Activated naive CD4-positive, alpha-beta T cell treated with anti-CD3 and anti-CD28 coated beads for 36 hours (primary cell): ENCODE measurements around the gene GRAMD1B. TPM values are rescaled to one million over a fixed set of nuclear protein-coding genes. Genes with fewer than 3 reads are reported as not detected.
A peak's percentile ranks its signal among the peaks of the same experiment; 100 is the strongest.

ENCODE experiments used
- CTCF ChIA-PET: fragments of 350-600 bp; sonication (Branson Sonifier 250); formaldehyde crosslinking; loops from one replicate; lab custom pipeline; 2021; ENCODE audit warnings: antibody characterized with exemption; lab: Charles Lee
- DNase-seq: peaks from one replicate; pipeline ENCODE4 v3.0.0-alpha.2; 2020
- H3K27ac Mint-ChIP-seq: one replicate; pipeline ENCODE4 v1.8.0; 2021; ENCODE audit warnings: mild to moderate bottlenecking, mixed read lengths
- H3K27me3 Mint-ChIP-seq: one replicate; pipeline ENCODE4 v1.8.0; 2021; ENCODE audit warnings: low read depth, mixed read lengths
- H3K36me3 Mint-ChIP-seq: one replicate; pipeline ENCODE4 v1.8.0; 2021; ENCODE audit warnings: low read depth, mixed read lengths
- H3K4me1 Mint-ChIP-seq: one replicate; pipeline ENCODE4 v1.8.0; 2021; ENCODE audit warnings: low read depth, mixed read lengths
- H3K4me3 Mint-ChIP-seq: one replicate; pipeline ENCODE4 v1.8.0; 2021; ENCODE audit warnings: mild to moderate bottlenecking, moderate library complexity, mixed read lengths
- H3K9me3 Mint-ChIP-seq: one replicate; pipeline ENCODE4 v1.8.0; 2021; ENCODE audit warnings: mixed read lengths
- intact Hi-C: fragments of 100-400 bp; cut with micrococcal nuclease; formaldehyde crosslinking; loops from one replicate; pipeline ENCODE4 v1.15.1; 2023
- total RNA-seq, 2 experiments: library from RNA; stranded (reverse); gene quantifications; one replicate each; pipeline ENCODE4 v1.2.3, GENCODE V29; 2021

GRAMD1B gene
- total RNA-seq, 2 experiments from 2014 or later: 43.7 to 47.2 TPM

DNA sequence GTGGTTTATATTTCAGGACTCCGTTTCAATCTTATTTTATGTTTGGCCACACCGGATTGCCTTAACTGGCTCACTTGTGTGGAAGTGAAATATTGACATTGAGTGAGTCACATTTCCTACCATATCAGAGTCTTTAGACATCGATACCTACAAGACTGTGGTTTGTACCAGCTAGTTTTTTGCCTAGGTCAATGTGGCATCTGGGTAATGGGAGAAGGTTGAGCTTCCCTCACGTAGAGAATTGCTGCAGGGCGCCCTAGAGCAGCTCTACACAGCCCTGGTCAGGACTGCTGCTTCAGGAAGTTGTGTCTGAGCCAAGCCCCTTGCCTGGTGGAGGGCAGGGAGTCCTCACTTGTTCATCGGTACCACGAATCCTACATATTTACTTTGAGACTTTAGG is 1.6 kb downstream of the GRAMD1B start:
- peak overlapping the region; percentile 92 for H3K4me3 Mint-ChIP-seq
- peaks cover 2% of the 10 kb centered on the region for H3K27me3 Mint-ChIP-seq
- intact Hi-C loops: loop anchor here (1.0 to 2.0 kb wide), 7 partner anchors 23 to 369 kb away; partner anchors contain the start of gene HSPA8
- peaks cover 35% of the 10 kb centered on the region for H3K36me3 Mint-ChIP-seq
- H3K4me1 Mint-ChIP-seq: peaks cover 38% of the 10 kb centered on the region
- CTCF ChIA-PET: interaction anchor here (0.7 to 2.7 kb wide), 7 partner anchors 13 to 129 kb away, joined by 3 to 15 read pairs (median 3); no protein-coding TSS in a partner anchor
- H3K9me3 Mint-ChIP-seq: peaks cover 3% of the 10 kb centered on the region
- H3K27ac Mint-ChIP-seq: peak overlapping the region; percentile 82
- peak; percentile 27 for DNase-seq

DNA sequence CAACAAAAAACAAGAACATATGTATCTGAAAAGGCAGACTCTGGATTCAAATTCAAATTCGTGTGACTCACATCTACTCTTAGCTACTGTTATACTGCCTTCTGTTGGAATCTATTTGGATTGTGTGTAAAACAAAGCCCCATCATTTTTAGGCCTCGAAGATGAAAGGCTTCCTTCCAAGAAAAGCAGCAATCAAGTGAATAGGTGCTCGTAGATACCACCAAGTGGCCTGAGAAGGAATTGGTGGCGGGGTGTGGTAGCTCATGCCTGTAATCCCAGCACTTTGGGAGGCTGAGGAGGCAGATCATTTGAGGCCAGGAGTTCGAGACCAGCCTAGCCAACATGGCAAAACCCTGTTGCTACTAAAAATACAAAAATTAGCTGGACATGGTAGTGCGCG is 4.2 kb downstream of the GRAMD1B start:
- Mint-ChIP-seq H3K27ac (no peak overlapping the region), H3K4me3 (no peak overlapping the region), H3K27me3 (no peaks in the 10 kb centered on the region), H3K4me1 (peaks cover 57% of the 10 kb centered on the region), H3K9me3 (peaks cover 3% of the 10 kb centered on the region), H3K36me3 (peaks cover 37% of the 10 kb centered on the region)
- CTCF ChIA-PET: interaction anchor here (0.8 to 4.0 kb wide), 14 partner anchors 15 to 187 kb away, joined by 3 to 32 read pairs (median 3); no protein-coding TSS in a partner anchor
- intact Hi-C loops: loop anchor here (1.0 kb wide), 1 partner anchor 133 kb away; no protein-coding TSS in a partner anchor
- DNase-seq: peak; percentile 60

DNA sequence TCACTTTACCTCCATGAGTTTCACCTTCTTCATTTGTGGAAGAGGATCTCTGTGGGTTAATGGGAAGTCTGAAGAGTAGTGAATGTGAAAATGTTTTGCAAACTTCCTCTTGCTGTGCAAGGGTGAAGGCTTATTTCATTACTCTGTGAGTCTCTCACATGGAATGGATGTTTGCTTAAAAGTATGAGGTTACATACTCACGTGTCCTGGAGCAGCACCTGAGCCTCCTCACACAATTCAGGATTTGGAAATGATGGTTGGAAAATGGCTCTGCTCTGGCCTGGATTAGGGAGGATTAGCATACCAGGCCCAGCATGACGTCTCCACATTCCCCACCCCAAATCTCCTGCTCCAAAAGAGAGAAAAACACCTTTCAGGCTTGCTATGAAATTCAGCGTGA is 4.8 kb downstream of the GRAMD1B start:
- H3K27me3 Mint-ChIP-seq: no peaks in the 10 kb centered on the region
- no peak overlapping the region for H3K4me3 Mint-ChIP-seq
- DNase-seq: no peak
- peaks cover 56% of the 10 kb centered on the region for H3K4me1 Mint-ChIP-seq
- H3K36me3 Mint-ChIP-seq: peaks cover 39% of the 10 kb centered on the region
- intact Hi-C loops: loop anchor here (1.0 kb wide), 1 partner anchor 134 kb away; no protein-coding TSS in a partner anchor
- CTCF ChIA-PET: interaction anchor here (0.8 to 4.0 kb wide), 14 partner anchors 14 to 188 kb away, joined by 3 to 32 read pairs (median 3); no protein-coding TSS in a partner anchor
- peaks cover 3% of the 10 kb centered on the region for H3K9me3 Mint-ChIP-seq
- no peak overlapping the region for H3K27ac Mint-ChIP-seq

DNA sequence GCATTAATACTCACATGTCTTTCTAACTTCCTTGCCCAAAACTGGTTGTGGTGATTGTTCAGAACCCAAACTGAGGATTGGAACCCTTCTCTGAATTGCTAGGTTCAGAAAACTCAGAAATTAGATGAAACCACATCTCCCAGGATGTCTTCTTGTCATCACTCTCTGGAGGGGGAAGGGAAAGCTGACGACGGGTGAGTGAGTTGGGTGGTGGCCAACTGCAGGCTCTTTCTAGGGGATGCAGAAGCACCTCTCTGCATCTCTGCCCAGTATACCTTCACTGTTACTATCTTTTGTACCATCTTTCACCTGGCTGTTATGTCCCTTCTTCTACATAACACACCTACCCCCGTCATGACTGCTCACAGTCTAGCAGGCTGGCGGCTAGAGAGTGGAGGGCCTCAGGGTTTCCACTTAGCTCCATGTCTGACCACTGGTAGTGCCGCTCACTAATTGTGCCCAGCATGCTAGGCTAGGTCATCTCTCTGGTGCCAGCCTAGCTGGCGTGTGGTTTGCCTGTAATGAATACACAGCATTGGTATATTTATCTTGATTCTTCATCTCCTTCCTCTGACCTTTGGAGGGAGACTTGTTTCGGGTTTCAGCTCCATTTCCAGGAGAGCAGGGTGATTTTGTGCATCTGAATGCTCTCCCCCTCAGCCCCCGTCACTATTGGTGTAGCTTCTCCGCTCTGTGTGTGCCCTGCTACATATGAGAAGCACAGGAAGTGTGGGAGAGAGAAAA is 7.3 kb downstream of the GRAMD1B start:
- peak; percentile 34 for DNase-seq
- no peak overlapping the region for H3K4me3 Mint-ChIP-seq
- intact Hi-C loops: no loop called here
- CTCF ChIA-PET: interaction anchor here (0.5 to 2.8 kb wide), 6 partner anchors 13 to 119 kb away, joined by 3 to 20 read pairs (median 3); no protein-coding TSS in a partner anchor
- H3K27ac Mint-ChIP-seq: peak overlapping the region; percentile 20
- no peaks in the 10 kb centered on the region for H3K27me3 Mint-ChIP-seq
- H3K36me3 Mint-ChIP-seq: peaks cover 31% of the 10 kb centered on the region
- H3K9me3 Mint-ChIP-seq: peaks cover 5% of the 10 kb centered on the region
- peaks cover 47% of the 10 kb centered on the region for H3K4me1 Mint-ChIP-seq

DNA sequence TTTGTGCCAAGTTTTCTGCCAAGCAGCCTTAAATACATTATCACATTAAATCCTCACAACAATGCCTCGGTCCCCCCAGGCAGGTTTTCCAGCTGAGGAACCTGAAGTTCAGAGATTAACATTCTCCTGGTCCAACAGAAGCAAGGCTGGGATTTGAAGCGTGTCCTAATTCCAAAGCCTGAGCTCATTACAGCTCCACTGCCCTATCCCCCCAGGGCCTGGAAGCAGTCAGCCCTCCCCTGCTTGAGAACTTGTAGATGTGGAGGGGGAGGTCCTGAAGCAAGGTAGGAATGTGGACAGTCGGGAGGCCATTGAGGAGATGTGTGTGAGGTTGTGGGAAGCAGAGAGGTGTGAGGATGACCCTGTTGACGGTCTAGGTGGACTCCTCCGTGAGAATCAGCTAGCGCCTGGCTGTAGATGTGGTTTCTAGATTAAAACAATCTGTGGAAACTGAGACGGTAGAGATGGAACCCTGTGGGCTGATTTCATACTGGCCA is 8.1 kb downstream of the GRAMD1B start:
- CTCF ChIA-PET: interaction anchor here (0.5 to 2.8 kb wide), 5 partner anchors 9 to 120 kb away, joined by 3 to 20 read pairs (median 3); no protein-coding TSS in a partner anchor
- intact Hi-C loops: no loop called here
- no peak overlapping the region for H3K4me3 Mint-ChIP-seq
- no peak overlapping the region for H3K27ac Mint-ChIP-seq
- peaks cover 5% of the 10 kb centered on the region for H3K9me3 Mint-ChIP-seq
- DNase-seq: no peak
- H3K36me3 Mint-ChIP-seq: peaks cover 27% of the 10 kb centered on the region
- H3K27me3 Mint-ChIP-seq: no peaks in the 10 kb centered on the region
- peaks cover 41% of the 10 kb centered on the region for H3K4me1 Mint-ChIP-seq

DNA sequence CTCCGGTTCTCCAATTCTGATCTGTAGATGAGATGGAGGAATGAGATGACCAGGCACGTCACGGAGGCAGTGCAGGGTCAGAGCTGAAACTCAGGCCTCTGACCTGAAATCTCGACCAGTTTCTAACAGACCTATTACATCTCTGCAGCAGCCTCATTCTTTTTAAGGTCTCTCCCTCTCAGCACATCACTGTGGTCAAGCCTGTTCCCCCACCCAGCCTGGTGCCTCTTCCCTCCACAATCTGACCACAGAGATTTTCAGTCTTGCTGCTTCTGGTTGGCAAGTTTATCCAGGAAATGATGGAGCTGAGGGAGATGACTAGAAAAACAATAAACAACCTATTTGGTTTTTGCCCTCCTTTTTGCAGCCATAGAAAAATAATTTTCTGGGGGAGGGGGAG is 9.5 kb downstream of the GRAMD1B start:
- CTCF ChIA-PET: interaction anchor here (0.6 to 2.8 kb wide), 3 partner anchors 32 to 178 kb away, joined by 3 to 20 read pairs (median 4); no protein-coding TSS in a partner anchor
- intact Hi-C loops: no loop called here
- H3K27ac Mint-ChIP-seq: no peak overlapping the region

DNA sequence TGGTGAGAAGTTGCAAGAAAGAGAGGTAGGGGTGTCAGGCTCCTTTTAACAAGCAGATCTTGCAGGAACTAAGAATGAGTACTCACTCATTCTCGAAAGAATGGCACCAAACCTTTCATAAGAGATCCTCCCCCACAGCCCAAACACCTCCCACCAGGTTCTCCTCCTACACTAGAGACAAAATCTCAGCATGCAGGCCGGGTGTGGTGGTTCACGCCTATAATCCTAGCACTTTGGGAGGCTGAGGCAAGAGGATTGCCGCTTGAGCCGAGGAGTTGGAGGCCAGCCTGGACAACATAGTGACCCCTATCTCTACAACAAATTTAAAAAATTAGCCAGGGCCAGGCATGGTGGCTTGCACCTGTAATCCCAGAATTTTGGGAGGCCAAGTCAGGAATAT is 11.1 kb downstream of the GRAMD1B start:
- H3K27me3 Mint-ChIP-seq: no peaks in the 10 kb centered on the region
- peaks cover 35% of the 10 kb centered on the region for H3K4me1 Mint-ChIP-seq
- no peak overlapping the region for H3K27ac Mint-ChIP-seq
- peaks cover 19% of the 10 kb centered on the region for H3K36me3 Mint-ChIP-seq
- CTCF ChIA-PET: no interaction called here
- peaks cover 6% of the 10 kb centered on the region for H3K9me3 Mint-ChIP-seq
- DNase-seq: no peak
- H3K4me3 Mint-ChIP-seq: no peak overlapping the region
- intact Hi-C loops: no loop called here

More for the DNA sequence above, 9.5 kb downstream of the GRAMD1B start:
- Mint-ChIP-seq H3K36me3 (peaks cover 23% of the 10 kb centered on the region), H3K4me3 (no peak overlapping the region), H3K9me3 (peaks cover 6% of the 10 kb centered on the region), H3K4me1 (peaks cover 31% of the 10 kb centered on the region), H3K27me3 (no peaks in the 10 kb centered on the region)
- DNase-seq: no peak

DNA sequence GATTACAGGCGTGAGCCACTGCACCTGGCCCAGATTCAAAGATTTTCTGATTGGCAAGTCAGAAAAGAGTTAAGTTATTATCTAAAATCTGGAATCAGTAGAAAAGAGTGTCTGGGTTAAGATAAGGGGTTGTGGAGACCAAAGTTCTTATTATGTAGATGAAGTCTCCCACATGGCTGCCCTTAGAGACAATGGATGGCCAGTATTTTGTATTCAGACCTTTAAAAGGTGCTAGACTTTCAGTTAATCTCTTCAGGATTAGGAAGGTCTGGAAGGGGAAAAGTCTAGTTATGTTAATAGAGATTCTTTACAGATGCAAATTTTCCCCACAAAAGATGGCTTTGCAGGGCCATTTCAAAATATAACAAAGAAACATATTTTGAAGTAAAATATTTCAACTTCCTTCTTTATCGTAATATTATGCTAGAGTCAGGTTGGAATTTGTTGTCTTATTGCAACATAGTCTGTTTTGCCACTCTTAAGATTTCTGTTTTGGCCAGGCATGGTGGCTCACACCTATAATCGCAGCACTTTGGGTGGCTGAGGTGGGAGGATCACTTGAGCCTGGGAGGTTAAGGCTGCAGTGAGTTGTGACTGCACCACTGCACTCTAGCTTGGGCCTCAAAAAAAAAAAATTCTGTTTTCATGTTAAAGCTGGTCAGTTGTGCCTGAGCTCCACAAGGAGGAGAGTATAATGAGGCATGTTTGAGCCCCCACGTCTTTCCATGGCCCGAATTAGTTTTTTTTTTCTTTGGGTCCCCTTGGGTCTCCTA is 14.0 kb downstream of the GRAMD1B start:
- Mint-ChIP-seq H3K4me3 (no peak overlapping the region), H3K36me3 (peaks cover 6% of the 10 kb centered on the region), H3K9me3 (peaks cover 3% of the 10 kb centered on the region), H3K27ac (no peak overlapping the region), H3K27me3 (no peaks in the 10 kb centered on the region), H3K4me1 (peaks cover 22% of the 10 kb centered on the region)
- DNase-seq: no peak
- intact Hi-C loops: no loop called here
- CTCF ChIA-PET: interaction anchor here (1.6 kb wide), 1 partner anchor 12 kb away, joined by 3 read pairs; no protein-coding TSS in a partner anchor

DNA sequence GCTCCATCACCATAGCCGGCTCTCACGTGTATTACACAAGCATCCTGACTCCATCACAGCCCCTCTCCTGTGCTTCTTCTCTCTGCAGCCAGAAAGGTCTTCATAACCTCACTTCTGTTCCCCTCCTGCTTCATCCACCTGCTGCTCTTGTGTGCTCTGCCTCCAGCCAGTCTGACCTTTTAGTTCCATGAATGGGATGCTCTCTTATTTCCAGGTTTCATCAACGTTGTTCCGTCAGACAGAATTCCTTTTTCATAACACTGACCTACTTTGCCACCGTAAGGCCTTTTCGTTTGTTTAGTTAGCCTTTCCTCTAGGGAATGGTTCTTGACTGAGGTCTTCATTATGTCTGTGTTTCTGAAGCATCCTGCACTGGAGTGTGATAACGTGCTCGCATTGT is 18.8 kb downstream of the GRAMD1B start:
- no peaks in the 10 kb centered on the region for H3K27me3 Mint-ChIP-seq
- no peaks in the 10 kb centered on the region for H3K9me3 Mint-ChIP-seq
- DNase-seq: no peak
- intact Hi-C loops: no loop called here
- peaks cover 4% of the 10 kb centered on the region for H3K36me3 Mint-ChIP-seq
- no peak overlapping the region for H3K4me3 Mint-ChIP-seq
- CTCF ChIA-PET: interaction anchor here (0.7 to 1.0 kb wide), 4 partner anchors 15 to 352 kb away, joined by 3 to 5 read pairs (median 4); no protein-coding TSS in a partner anchor
- no peak overlapping the region for H3K27ac Mint-ChIP-seq
- peaks cover 56% of the 10 kb centered on the region for H3K4me1 Mint-ChIP-seq

DNA sequence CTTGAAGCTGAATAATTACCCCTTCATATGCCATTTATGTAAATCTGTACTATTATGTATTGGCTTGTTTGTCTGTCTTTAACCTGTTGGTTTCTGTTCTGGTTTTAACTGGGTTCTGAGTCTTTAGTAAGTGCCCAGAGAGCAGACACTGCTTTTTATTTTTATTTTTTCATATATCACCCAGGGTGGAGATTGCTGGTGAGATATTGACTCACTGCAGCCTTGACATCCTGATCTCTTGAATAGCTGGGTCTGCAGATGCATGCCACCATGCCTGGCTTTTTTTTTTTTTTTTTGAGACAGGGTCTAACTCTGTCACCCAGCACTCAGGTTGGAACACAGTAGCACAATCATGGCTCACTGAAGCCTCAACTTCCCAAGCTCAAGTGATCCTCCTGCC is 19.4 kb downstream of the GRAMD1B start:
- Mint-ChIP-seq H3K27me3 (no peaks in the 10 kb centered on the region), H3K4me3 (no peak overlapping the region), H3K4me1 (peaks cover 62% of the 10 kb centered on the region), H3K27ac (no peak overlapping the region), H3K36me3 (peaks cover 6% of the 10 kb centered on the region), H3K9me3 (no peaks in the 10 kb centered on the region)
- CTCF ChIA-PET: interaction anchor here (0.7 to 1.0 kb wide), 4 partner anchors 15 to 352 kb away, joined by 3 to 5 read pairs (median 4); no protein-coding TSS in a partner anchor
- intact Hi-C loops: no loop called here
- DNase-seq: no peak

DNA sequence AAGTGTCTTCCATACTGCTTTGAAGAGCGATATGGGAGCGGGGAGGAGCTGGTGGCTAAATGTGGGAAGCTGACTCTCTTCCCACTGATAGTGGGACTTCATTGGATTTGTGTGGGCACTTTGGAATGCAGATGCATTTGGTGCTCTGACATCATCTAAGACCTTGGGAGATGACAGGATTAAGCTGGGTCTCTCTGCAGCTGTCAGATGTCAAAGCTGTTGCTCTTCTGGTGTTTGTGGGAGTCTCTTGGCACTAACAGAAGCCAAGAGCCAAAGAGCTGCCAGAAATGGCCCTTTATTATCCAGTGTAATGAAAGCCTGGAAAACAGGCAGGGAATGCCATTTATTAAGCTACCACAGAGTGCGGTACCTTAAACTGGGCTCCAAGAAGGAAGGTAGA is 20.6 kb downstream of the GRAMD1B start:
- no peak for DNase-seq
- H3K27me3 Mint-ChIP-seq: no peaks in the 10 kb centered on the region
- peaks cover 67% of the 10 kb centered on the region for H3K4me1 Mint-ChIP-seq
- peaks cover 5% of the 10 kb centered on the region for H3K36me3 Mint-ChIP-seq
- H3K4me3 Mint-ChIP-seq: no peak overlapping the region
- no peaks in the 10 kb centered on the region for H3K9me3 Mint-ChIP-seq
- peak overlapping the region; percentile 39 for H3K27ac Mint-ChIP-seq
- CTCF ChIA-PET: interaction anchor here (0.6 to 1.3 kb wide), 3 partner anchors 13 to 196 kb away, joined by 3 read pairs; no protein-coding TSS in a partner anchor
- intact Hi-C loops: no loop called here
